ENCODE measurements around the gene DCST2. TPM values are rescaled to one million over a fixed set of nuclear protein-coding genes. Genes with fewer than 3 reads are reported as not detected.

The DCST2 gene
- total and polyA plus RNA-seq, 10 of the 15 experiments (the other 5 are each of a cell fraction or from before 2014, with no cell fraction given) = 0.33 to 0.41 (median 0.36) TPM; not detected in 7

GRCh38 chr1:154998818-154999570, 34.6 kb downstream of the DCST2 start (continued):
- TF ChIP-seq MLLT1 (IDR thresholded peaks at IDR 0.05) = peak; percentile 41
- TF ChIP-seq BACH1 (IDR thresholded peaks at IDR 0.05; ENCODE audit: borderline replicate concordance) = peak; percentile 29; the same call in 1 of the 2 replicates
- no peak for TF ChIP-seq ZNF384 (IDR thresholded peaks at IDR 0.05; ENCODE audit: borderline replicate concordance, low read depth, low read length)
- TF ChIP-seq EED (IDR thresholded peaks at IDR 0.05; ENCODE audit: low read depth) = peak; percentile 62; the same call in 1 of the 2 replicates
- peak; percentile 40; the same call in 1 of the 2 replicates for TF ChIP-seq ATF7 (IDR thresholded peaks at IDR 0.05; ENCODE audit: low read depth)
- no peak for TF ChIP-seq HDAC2 (IDR thresholded peaks at IDR 0.05)
- TF ChIP-seq BCL3 (IDR thresholded peaks at IDR 0.05; ENCODE audit: borderline replicate concordance, insufficient read depth, low read depth, low read length, poor library complexity, severe bottlenecking) = no peak
- no peak for TF ChIP-seq FOXK2 (IDR thresholded peaks at IDR 0.05)
- TF ChIP-seq, protein P1, sequence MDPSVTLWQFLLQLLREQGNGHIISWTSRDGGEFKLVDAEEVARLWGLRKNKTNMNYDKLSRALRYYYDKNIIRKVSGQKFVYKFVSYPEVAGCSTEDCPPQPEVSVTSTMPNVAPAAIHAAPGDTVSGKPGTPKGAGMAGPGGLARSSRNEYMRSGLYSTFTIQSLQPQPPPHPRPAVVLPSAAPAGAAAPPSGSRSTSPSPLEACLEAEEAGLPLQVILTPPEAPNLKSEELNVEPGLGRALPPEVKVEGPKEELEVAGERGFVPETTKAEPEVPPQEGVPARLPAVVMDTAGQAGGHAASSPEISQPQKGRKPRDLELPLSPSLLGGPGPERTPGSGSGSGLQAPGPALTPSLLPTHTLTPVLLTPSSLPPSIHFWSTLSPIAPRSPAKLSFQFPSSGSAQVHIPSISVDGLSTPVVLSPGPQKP (IDR thresholded peaks at IDR 0.05; ENCODE audit: low read depth, low read length) = no peak
- TF ChIP-seq STAT1 (conservative IDR thresholded peaks at IDR 0.05) = no peak
- TF ChIP-seq KLF5 (IDR thresholded peaks at IDR 0.05; ENCODE audit: partially characterized antibody) = peak; percentile 39
- TF ChIP-seq, protein P2, sequence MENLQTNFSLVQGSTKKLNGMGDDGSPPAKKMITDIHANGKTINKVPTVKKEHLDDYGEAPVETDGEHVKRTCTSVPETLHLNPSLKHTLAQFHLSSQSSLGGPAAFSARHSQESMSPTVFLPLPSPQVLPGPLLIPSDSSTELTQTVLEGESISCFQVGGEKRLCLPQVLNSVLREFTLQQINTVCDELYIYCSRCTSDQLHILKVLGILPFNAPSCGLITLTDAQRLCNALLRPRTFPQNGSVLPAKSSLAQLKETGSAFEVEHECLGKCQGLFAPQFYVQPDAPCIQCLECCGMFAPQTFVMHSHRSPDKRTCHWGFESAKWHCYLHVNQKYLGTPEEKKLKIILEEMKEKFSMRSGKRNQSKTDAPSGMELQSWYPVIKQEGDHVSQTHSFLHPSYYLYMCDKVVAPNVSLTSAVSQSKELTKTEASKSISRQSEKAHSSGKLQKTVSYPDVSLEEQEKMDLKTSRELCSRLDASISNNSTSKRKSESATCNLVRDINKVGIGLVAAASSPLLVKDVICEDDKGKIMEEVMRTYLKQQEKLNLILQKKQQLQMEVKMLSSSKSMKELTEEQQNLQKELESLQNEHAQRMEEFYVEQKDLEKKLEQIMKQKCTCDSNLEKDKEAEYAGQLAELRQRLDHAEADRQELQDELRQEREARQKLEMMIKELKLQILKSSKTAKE (IDR thresholded peaks at IDR 0.05; ENCODE audit: low read depth, poor library complexity, severe bottlenecking) = peak; percentile 23
- TF ChIP-seq TCF12 (IDR thresholded peaks at IDR 0.05; ENCODE audit: low read depth, low read length) = 0 out of 2 replicates have a peak, but pooled peaks have one; percentile 7
- TF ChIP-seq RCOR1 (conservative IDR thresholded peaks at IDR 0.05; ENCODE audit: low read depth, low read length) = no peak
- TF ChIP-seq MTA2 (IDR thresholded peaks at IDR 0.05; ENCODE audit: low read depth) = peak; percentile 37; the same call in 1 of the 2 replicates
- no peak for TF ChIP-seq SMAD1 (IDR thresholded peaks at IDR 0.05; ENCODE audit: low read depth, partially characterized antibody)
- no peak for TF ChIP-seq ZZZ3 (IDR thresholded peaks at IDR 0.05; ENCODE audit: control insufficient read depth, insufficient read length, low read depth)
- TF ChIP-seq TARDBP (IDR thresholded peaks at IDR 0.05; ENCODE audit: borderline replicate concordance) = no peak
- TF ChIP-seq, protein P3, sequence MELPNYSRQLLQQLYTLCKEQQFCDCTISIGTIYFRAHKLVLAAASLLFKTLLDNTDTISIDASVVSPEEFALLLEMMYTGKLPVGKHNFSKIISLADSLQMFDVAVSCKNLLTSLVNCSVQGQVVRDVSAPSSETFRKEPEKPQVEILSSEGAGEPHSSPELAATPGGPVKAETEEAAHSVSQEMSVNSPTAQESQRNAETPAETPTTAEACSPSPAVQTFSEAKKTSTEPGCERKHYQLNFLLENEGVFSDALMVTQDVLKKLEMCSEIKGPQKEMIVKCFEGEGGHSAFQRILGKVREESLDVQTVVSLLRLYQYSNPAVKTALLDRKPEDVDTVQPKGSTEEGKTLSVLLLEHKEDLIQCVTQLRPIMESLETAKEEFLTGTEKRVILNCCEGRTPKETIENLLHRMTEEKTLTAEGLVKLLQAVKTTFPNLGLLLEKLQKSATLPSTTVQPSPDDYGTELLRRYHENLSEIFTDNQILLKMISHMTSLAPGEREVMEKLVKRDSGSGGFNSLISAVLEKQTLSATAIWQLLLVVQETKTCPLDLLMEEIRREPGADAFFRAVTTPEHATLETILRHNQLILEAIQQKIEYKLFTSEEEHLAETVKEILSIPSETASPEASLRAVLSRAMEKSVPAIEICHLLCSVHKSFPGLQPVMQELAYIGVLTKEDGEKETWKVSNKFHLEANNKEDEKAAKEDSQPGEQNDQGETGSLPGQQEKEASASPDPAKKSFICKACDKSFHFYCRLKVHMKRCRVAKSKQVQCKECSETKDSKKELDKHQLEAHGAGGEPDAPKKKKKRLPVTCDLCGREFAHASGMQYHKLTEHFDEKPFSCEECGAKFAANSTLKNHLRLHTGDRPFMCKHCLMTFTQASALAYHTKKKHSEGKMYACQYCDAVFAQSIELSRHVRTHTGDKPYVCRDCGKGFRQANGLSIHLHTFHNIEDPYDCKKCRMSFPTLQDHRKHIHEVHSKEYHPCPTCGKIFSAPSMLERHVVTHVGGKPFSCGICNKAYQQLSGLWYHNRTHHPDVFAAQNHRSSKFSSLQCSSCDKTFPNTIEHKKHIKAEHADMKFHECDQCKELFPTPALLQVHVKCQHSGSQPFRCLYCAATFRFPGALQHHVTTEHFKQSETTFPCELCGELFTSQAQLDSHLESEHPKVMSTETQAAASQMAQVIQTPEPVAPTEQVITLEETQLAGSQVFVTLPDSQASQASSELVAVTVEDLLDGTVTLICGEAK (IDR thresholded peaks at IDR 0.05; ENCODE audit: borderline replicate concordance) = peak; percentile 47; the same call in 1 of the 2 replicates
